TTC549 (cell line): ENCODE results near the gene TPK1.
"Not testable (repeated sequence)": the region's sequence is repeated elsewhere in the genome, so short reads cannot be mapped to it uniquely, and the experiment has no call there.

ENCODE experiments used
- FAIRE-seq: peaks from 2 replicates; lab custom pipeline; 2012; peaks lifted over from hg19 to GRCh38; lab: Jason Lieb, UNC

The TPK1 gene

GRCh38 chr7:144474800-144475615 is 360.8 kb downstream of the TPK1 start:
- no peak for FAIRE-seq

DNA sequence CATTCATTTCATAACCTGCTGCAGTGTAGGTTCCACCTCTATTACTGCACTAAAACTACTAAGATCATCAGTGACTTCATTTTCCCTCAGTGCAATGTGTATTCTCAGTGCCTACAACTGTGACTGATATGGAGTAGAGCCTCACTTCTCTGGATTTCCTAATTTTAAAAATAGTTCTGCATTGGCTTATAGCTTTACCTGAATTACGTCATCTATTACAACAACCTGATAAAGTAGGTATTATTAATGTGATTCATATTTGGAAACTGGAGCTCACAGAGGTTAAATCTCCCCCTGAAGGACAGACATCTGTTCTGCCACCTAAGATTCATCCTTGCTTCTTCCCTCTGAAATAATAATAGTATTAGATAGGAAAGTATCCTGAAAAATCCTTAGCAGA is 361.5 kb downstream of the TPK1 start:
- no peak for FAIRE-seq

- FAIRE-seq = no peak
These were observed 361.9 kb downstream of the TPK1 start for GRCh38 chr7:144473908-144474307.

DNA sequence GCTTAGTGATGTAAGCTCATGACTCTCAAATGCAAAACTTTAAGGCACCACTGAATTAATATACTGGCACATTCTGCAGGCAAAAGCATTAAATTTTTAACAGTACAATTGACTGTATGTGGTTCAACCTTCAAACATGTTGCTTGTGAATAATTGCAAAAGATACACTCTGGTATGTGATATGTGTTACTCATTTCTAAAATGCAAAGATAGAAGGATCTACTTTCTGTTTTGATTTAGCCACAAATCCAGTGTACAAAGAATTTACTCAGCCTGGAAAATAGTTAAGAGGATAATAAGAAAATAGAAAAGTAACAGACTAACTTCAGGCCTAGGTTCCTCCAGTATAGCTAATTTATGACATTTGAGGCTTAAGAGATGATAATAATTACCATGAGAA is 365.8 kb downstream of the TPK1 start:
- FAIRE-seq = no peak

DNA sequence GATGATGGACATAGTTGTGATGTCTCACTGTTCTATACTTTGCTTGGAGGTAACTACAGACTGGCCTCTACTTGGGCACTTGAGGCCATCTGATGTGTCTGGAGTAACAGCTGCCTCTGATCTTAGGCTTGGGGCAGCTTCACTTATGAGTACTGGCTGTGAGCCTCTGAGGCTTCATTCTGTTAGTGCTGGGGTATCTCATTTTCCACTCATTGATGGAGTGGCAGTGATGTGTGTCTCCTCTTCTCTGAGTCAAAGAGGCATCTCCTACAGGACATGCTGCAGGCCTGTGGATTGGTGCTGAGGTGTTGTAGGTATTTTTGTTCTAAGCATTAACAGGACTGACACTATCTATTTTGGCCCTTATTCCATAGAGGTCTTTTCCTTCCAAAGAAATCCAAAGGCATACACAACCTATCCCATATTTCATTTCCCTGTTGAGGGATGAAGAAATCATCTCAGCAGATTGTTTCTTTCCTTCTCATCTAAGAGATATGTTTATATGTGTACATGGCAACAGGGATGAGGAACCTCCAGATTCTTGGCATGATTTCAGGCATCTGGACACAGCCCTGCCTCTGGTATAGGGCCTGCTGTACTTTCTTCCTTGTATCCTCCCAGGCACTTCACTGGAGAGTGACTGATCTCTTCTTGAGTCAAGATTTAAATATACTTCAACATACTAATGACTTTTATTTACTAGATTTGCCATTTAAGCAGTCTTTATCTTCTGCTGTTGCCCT is 366.7 kb downstream of the TPK1 start:
- FAIRE-seq = no peak

GRCh38 chr7:144459635-144460034 is 376.2 kb downstream of the TPK1 start:
- no peak for FAIRE-seq

DNA sequence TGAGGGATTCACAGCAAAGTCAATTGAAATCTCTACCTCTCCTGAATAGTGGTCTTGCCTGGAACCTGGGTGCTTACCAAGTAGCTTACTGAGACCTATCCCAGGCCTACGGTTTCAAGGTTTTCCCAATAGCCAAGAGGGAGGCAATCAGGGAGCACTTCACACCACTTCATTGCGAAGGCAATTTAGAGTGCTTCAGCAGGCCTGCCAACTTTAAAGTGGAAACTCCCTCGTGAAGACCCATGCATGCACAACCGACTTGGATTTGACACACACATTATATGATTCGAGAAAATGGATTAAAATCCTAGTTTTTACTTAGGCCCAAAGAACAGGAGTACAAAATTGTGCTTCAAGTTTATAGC is 380.8 kb downstream of the TPK1 start:
- no peak for FAIRE-seq

- no peak for FAIRE-seq
These were observed 381.4 kb downstream of the TPK1 start for GRCh38 chr7:144454256-144455039.

DNA sequence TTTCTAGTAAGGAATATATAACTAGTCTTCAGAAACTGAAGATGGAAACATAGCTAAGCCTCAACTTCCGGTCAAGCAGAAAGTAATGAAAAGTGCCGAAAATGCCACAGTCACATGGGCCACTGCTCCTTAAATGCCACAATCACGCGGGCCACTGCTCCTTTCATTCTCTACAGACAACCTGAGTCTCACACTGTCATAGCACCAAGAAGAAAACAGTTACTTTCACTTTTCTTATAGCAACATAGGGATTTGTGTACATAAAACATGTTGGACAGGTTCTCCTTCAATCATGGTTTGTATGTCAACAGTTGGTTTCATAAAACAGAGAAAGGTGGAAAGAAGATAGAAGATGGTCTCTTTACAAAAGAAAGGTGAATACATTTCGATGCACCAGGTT is 383.8 kb downstream of the TPK1 start:
- FAIRE-seq = no peak

- no peak for FAIRE-seq
These were observed 390.3 kb downstream of the TPK1 start for GRCh38 chr7:144445590-144445989.

DNA sequence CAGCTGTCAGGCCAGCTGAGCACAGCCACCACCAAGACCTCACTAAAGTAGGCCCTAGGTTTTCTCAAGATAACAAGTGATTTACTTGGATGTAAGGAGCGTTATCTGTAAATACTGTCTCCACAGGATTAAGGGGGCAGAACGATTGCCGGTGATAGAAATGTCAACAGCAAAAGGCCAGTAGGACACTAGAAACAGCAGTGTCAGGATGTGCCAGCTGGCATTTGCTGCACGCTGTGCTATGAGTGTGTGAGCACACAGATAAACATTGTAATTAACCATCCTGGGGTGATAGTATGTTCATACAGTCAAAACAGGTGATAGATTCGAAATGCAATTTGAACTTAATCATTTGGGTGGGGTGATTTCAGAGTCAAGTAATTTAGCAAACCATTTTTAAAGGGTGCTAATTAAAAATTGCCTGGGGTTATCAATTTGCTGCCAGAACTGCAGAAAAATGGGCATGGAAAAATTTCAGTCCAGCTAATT is 396.1 kb downstream of the TPK1 start:
- no peak for FAIRE-seq

DNA sequence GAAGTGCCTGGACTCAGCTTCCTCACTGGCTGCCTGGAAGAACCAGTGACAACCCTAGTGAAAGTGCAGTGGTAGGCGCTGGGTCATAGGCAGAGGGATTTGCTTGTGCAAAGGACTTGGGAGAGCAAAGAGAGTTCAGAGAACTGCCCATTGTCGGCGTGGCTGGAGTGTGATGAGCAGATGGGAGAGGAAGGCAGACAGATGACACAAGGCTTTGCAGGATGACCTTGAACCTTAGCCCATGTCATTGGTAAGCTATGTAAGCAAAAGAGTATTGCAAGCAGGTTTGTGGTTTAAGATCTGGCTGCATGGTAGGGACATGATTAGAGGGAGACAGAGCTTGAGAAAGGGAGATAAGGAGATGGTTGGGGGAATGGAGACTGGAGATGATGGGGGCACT is 397.1 kb downstream of the TPK1 start:
- FAIRE-seq = no peak

- no peak for FAIRE-seq
These were observed 398.3 kb downstream of the TPK1 start for GRCh38 chr7:144437370-144438191.

GRCh38 chr7:144436500-144436899 is 399.4 kb downstream of the TPK1 start:
- FAIRE-seq = no peak

- no peak for FAIRE-seq
These were observed 407.4 kb downstream of the TPK1 start for GRCh38 chr7:144428431-144428830.

GRCh38 chr7:144427539-144427938 is 408.3 kb downstream of the TPK1 start:
- FAIRE-seq = not testable (repeated sequence)

DNA sequence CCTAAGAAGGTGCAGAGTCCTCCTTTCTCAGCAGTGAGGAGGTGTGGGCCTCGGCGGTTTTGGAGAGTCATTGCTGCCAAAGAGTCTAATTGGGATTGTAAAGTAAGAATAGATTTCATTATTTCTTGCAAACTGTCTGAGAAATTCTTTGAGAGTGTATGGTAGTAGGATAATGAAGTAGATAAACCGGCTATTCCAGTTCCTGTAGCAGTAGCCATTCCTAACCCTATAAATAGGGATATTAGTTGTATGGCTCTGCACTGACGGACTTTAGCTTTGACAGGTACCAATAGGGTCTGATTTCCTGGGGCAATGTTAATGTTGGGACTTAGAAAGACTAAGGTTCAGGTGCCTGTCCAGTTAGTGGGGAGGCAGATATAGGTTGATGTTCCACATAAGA is 416.9 kb downstream of the TPK1 start:
- FAIRE-seq = not testable (repeated sequence)

- no peak for FAIRE-seq
These were observed 419.5 kb downstream of the TPK1 start for GRCh38 chr7:144416341-144416740.

DNA sequence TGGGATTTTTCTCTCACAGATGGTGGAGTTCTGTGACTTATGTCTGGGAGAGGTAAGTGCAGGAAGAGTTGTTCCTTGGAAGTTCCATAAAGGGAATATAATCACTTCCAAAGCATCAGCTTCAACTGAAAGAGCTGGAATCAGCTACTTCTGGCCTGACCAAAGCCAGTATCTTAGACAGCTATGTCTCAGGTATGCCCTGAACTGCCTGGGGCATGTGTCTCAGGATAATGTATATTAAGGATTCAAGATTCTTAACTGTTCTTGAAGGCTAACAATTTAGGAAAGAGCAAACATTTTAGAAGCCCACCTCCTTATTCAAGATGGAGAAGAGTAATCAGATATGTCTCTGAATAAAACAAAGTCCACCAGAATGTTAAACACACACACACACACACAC is 420.0 kb downstream of the TPK1 start:
- FAIRE-seq = no peak

DNA sequence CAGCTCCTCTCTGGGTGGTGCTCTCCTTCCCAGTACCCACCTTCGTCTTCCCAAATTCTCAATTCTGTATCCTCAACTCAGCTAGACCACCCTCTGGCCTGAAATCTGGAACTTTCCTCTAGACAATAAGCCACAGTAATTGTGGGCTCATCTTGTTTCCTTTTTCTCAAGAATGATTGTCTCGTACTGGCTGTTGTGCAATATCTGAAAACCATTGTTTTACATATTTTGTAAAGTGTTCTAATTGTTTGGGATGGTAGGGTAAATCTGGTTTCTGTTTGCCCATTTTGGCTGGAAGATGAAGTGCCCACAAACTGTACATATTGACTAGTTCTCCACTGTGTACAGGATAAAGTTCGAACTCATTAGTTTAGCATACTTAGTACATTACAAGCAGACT is 421.0 kb downstream of the TPK1 start:
- FAIRE-seq = no peak

GRCh38 chr7:144410441-144410840 is 425.4 kb downstream of the TPK1 start:
- FAIRE-seq = no peak

GRCh38 chr7:144408121-144408520 is 427.7 kb downstream of the TPK1 start:
- no peak for FAIRE-seq
